PFSK-1 (cell line): ENCODE results near the gene INSC.

Source experiments
- POLR2AphosphoS5 ChIP-seq: IDR thresholded peaks from 2 replicates; pipeline ENCODE4 v1.6.1; 2012; ENCODE audit warnings: low read depth, mild to moderate bottlenecking, control low read depth, low read length, moderate library complexity
- TAF1 ChIP-seq: IDR thresholded peaks from 2 replicates; pipeline ENCODE4 v1.6.1; 2012; ENCODE audit warnings: low read length, control low read depth, borderline replicate concordance; ENCODE audit not compliant: insufficient read depth
- TF ChIP-seq, protein P1 (sequence below), 2 experiments: IDR thresholded peaks; 2 replicates each; pipeline versions ENCODE4 v1.6.1 to v1.8.0; 2011 to 2012; ENCODE audit warnings: low read depth in 2 of 2, low read length in 2 of 2, control low read depth in 1 of 2, inconsistent platforms in 1 of 2, mild to moderate bottlenecking in 1 of 2, moderate library complexity in 1 of 2; ENCODE audit not compliant: insufficient read depth in 1 of 2

DNA sequence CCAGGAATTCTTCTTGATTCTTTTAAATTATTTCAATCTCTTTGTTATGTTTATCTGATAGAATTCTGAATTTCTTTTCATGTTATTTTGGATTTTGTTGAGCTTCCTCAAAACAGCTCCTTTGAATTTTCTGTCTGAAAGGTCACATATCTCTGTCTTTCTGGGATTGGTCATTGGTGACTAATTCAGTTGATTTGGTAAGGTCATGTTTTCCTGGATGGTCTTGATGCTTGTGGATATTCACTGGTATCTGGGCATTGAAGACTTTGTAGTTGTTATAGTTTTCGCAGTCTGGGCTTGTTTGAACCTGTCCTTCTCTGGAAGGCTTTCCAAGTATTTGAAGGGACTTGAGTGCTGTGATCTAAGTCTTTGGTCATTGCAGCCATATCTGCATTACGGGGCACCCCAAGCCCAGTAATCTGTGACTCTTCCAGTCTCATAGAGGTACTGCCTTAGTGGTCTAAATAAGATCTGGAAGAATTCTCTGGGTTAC is 18.9 kb upstream of the INSC start:
- TF ChIP-seq, protein P1, sequence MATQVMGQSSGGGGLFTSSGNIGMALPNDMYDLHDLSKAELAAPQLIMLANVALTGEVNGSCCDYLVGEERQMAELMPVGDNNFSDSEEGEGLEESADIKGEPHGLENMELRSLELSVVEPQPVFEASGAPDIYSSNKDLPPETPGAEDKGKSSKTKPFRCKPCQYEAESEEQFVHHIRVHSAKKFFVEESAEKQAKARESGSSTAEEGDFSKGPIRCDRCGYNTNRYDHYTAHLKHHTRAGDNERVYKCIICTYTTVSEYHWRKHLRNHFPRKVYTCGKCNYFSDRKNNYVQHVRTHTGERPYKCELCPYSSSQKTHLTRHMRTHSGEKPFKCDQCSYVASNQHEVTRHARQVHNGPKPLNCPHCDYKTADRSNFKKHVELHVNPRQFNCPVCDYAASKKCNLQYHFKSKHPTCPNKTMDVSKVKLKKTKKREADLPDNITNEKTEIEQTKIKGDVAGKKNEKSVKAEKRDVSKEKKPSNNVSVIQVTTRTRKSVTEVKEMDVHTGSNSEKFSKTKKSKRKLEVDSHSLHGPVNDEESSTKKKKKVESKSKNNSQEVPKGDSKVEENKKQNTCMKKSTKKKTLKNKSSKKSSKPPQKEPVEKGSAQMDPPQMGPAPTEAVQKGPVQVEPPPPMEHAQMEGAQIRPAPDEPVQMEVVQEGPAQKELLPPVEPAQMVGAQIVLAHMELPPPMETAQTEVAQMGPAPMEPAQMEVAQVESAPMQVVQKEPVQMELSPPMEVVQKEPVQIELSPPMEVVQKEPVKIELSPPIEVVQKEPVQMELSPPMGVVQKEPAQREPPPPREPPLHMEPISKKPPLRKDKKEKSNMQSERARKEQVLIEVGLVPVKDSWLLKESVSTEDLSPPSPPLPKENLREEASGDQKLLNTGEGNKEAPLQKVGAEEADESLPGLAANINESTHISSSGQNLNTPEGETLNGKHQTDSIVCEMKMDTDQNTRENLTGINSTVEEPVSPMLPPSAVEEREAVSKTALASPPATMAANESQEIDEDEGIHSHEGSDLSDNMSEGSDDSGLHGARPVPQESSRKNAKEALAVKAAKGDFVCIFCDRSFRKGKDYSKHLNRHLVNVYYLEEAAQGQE (IDR thresholded peaks at IDR 0.05; ENCODE audit: insufficient read depth in 1 of 2, low read depth in 2 of 2, low read length in 2 of 2), result no peak
- TF ChIP-seq POLR2AphosphoS5 (no peak), TAF1 (no peak)
